A549 (cell line): Measurements from ENCODE around the gene ATG10.

Experiments
- CTCF ChIP-seq: fragments of >200 bp; sonication (Bioruptor Twin); formaldehyde crosslinking; IDR thresholded peaks from 3 replicates; pipeline ENCODE4 v1.5.1; 2016
- EP300 ChIP-seq, 2 experiments: fragments of >200 bp; sonication (Bioruptor Twin); formaldehyde crosslinking; IDR thresholded peaks; 2 replicates in 1 of 2; 3 replicates in 1 of 2; pipeline ENCODE4 v1.6.1; 2016 to 2017
- HOXA7 ChIP-seq: fragments of 250-450 bp; sonication (Bioruptor Pico); IDR thresholded peaks from 2 replicates; pipeline ENCODE4 v1.5.0; 2020; ENCODE audit warnings: mild to moderate bottlenecking, moderate library complexity
- MAX ChIP-seq: IDR thresholded peaks from 2 replicates; pipeline ENCODE4 v1.6.1; 2012
- POLR2A ChIP-seq: IDR thresholded peaks from 2 replicates; pipeline ENCODE4 v1.6.1; 2012; ENCODE audit warnings: mild to moderate bottlenecking, low read length
- RAD21 ChIP-seq, 2 experiments: fragments of >200 bp in 1 of 2; sonication (Bioruptor Twin) in 1 of 2; formaldehyde crosslinking in 1 of 2; IDR thresholded peaks in 1 of 2; conservative IDR thresholded peaks in 1 of 2; 2 replicates in 1 of 2; 3 replicates in 1 of 2; pipeline ENCODE4 v1.6.1; 2012 to 2018; ENCODE audit warnings: inconsistent platforms in 1 of 2
- RCOR1 ChIP-seq: fragments of 150-350 bp; IDR thresholded peaks from 2 replicates; pipeline ENCODE4 v1.6.1; 2014; ENCODE audit warnings: antibody characterized with exemption, low read length, low read depth
- USF2 ChIP-seq: fragments of 450-650 bp; IDR thresholded peaks from 2 replicates; pipeline ENCODE4 v1.6.1; 2014; ENCODE audit warnings: antibody characterized with exemption

- TF ChIP-seq CTCF (no peak), MAX (no peak), HOXA7 (CRISPR knock-in tag) (no peak), RCOR1 (no peak), POLR2A (no peak), RAD21 (conservative IDR thresholded peaks at IDR 0.05 in 1 of 2, IDR thresholded peaks at IDR 0.05 in 1 of 2) (no peak), USF2 (no peak), EP300 (IDR thresholded peaks at IDR 0.05) (no peak)
Observed at GRCh38 chr5:81980598-81981260, 8.9 kb downstream of the ATG10 start.
